A549 (cell line): ENCODE measurements around the gene COMMD3. TPM values are rescaled to one million over a fixed set of nuclear protein-coding genes. Genes with fewer than 3 reads are reported as not detected.

Experiments used
- ATAC-seq, 2 experiments: fragments of 200-7000 bp in 1 of 2; fragments of >200 bp in 1 of 2; cut with Nextera tagmentation in 1 of 2; cut with Tn5 transposase in 1 of 2; 3 replicates each; pipeline versions ENCODE4 v1.8.0 to v1.9.1; 2018 to 2020; ENCODE audit warnings: mild to moderate bottlenecking in 1 of 2, moderate library complexity in 1 of 2
- CTCF ChIA-PET: fragments of 300-600 bp; sonication (Branson Sonifier 250); formaldehyde crosslinking; extraction: SDS; loops from one replicate; lab custom pipeline; 2021; ENCODE audit warnings: antibody characterized with exemption, inconsistent platforms; lab: Yijun Ruan, JAX
- POLR2A ChIA-PET: fragments of 350-600 bp; formaldehyde crosslinking; extraction: SDS; loops from one replicate; lab custom pipeline; 2021; ENCODE audit warnings: antibody characterized with exemption, inconsistent platforms; lab: Yijun Ruan, JAX
- DNase-seq, 2 experiments: peaks; one replicate each; pipeline versions ENCODE4 v3.0.0 to v3.0.0-alpha.2; 2011 to 2016; ENCODE audit warnings: low read depth in 1 of 2, low spot score in 1 of 2
- FAIRE-seq: peaks from 2 replicates; lab custom pipeline; 2011; peaks lifted over from hg19 to GRCh38; lab: Jason Lieb, UNC
- H3K27ac ChIP-seq, 2 experiments: fragments of >200 bp; sonication (Bioruptor Twin); formaldehyde crosslinking; 3 replicates each; pipeline ENCODE4 v1.5.1; 2016 to 2017
- H3K4me1 ChIP-seq: fragments of >200 bp; sonication (Bioruptor Twin); formaldehyde crosslinking; 3 replicates; pipeline ENCODE4 v1.6.1; 2016
- H3K4me2 ChIP-seq: fragments of >200 bp; sonication (Bioruptor Twin); formaldehyde crosslinking; 3 replicates; pipeline ENCODE4 v1.6.1; 2016
- H3K4me3 ChIP-seq: fragments of >200 bp; sonication (Bioruptor Twin); formaldehyde crosslinking; 3 replicates; pipeline ENCODE4 v1.5.1; 2016
- H3K9me3 ChIP-seq: fragments of >200 bp; sonication (Bioruptor Twin); formaldehyde crosslinking; 3 replicates; pipeline ENCODE4 v1.6.1; 2016
- CBX2 ChIP-seq: fragments of 200-600 bp; sonication (generic); IDR thresholded peaks from 2 replicates; pipeline ENCODE4 v1.6.1; 2016; ENCODE audit warnings: low read depth, mild to moderate bottlenecking, borderline replicate concordance
- CBX8 ChIP-seq: fragments of 200-600 bp; sonication (generic); IDR thresholded peaks from 2 replicates; pipeline ENCODE4 v1.6.1; 2016
- CEBPB ChIP-seq, 2 experiments: fragments of >200 bp in 1 of 2; sonication (Bioruptor Twin) in 1 of 2; formaldehyde crosslinking in 1 of 2; IDR thresholded peaks; 2 replicates each; pipeline ENCODE4 v1.6.1; 2012 to 2016
- ESRRA ChIP-seq: fragments of 150-350 bp; IDR thresholded peaks from 2 replicates; pipeline ENCODE4 v1.6.1; 2014; ENCODE audit warnings: mild to moderate bottlenecking, low read length, borderline replicate concordance
- GATA3 ChIP-seq: IDR thresholded peaks from 2 replicates; pipeline ENCODE4 v1.6.1; 2012; ENCODE audit warnings: borderline replicate concordance
- HEYL ChIP-seq: fragments of 250-450 bp; sonication (Bioruptor Pico); IDR thresholded peaks from 2 replicates; pipeline ENCODE4 v1.8.0; 2021; ENCODE audit warnings: mild to moderate bottlenecking, moderate library complexity
- HOXA7 ChIP-seq: fragments of 250-450 bp; sonication (Bioruptor Pico); IDR thresholded peaks from 2 replicates; pipeline ENCODE4 v1.5.0; 2020; ENCODE audit warnings: mild to moderate bottlenecking, moderate library complexity
- HOXB13 ChIP-seq: fragments of 250-450 bp; sonication (Bioruptor Pico); IDR thresholded peaks from 2 replicates; pipeline ENCODE4 v1.5.0; 2020; ENCODE audit warnings: low read depth, mild to moderate bottlenecking, moderate library complexity
- JUNB ChIP-seq: fragments of >200 bp; sonication (Bioruptor Twin); formaldehyde crosslinking; IDR thresholded peaks from 2 replicates; pipeline ENCODE4 v1.6.1; 2016
- KDM1A ChIP-seq: fragments of 200-600 bp; sonication (generic); IDR thresholded peaks from 2 replicates; pipeline ENCODE4 v1.6.1; 2016; ENCODE audit warnings: low read depth, mild to moderate bottlenecking
- KDM5A ChIP-seq: fragments of 200-600 bp; sonication (generic); IDR thresholded peaks from 2 replicates; pipeline ENCODE4 v1.6.1; 2016; ENCODE audit warnings: antibody characterized with exemption, mild to moderate bottlenecking
- MAZ ChIP-seq: fragments of 150-350 bp; IDR thresholded peaks from 2 replicates; pipeline ENCODE4 v1.6.1; 2014; ENCODE audit warnings: antibody characterized with exemption, low read depth, low read length, borderline replicate concordance
- NPAS2 ChIP-seq: fragments of 250-450 bp; sonication (Bioruptor Pico); IDR thresholded peaks from 2 replicates; pipeline ENCODE4 v1.8.0; 2022; ENCODE audit warnings: mild to moderate bottlenecking, moderate library complexity, borderline replicate concordance
- PHF8 ChIP-seq: fragments of 200-600 bp; sonication (generic); IDR thresholded peaks from 2 replicates; pipeline ENCODE4 v1.6.1; 2016; ENCODE audit warnings: low read depth, mild to moderate bottlenecking, antibody characterized with exemption, moderate library complexity, borderline replicate concordance
- RNF2 ChIP-seq: fragments of 200-600 bp; sonication (generic); IDR thresholded peaks from 2 replicates; pipeline ENCODE4 v1.6.1; 2016; ENCODE audit warnings: low read depth, mild to moderate bottlenecking, antibody characterized with exemption, moderate library complexity, borderline replicate concordance
- TP53 ChIP-seq: fragments of 250-450 bp; sonication (Bioruptor Pico); IDR thresholded peaks from 2 replicates; pipeline ENCODE4 v1.5.0; 2021; ENCODE audit warnings: mild to moderate bottlenecking, moderate library complexity
- ZNF302 ChIP-seq: fragments of 250-450 bp; sonication (Bioruptor Pico); IDR thresholded peaks from 2 replicates; pipeline ENCODE4 v1.9.0; 2021; ENCODE audit warnings: inconsistent platforms, mild to moderate bottlenecking, moderate library complexity
- ZSCAN20 ChIP-seq: fragments of 250-450 bp; sonication (Bioruptor Pico); IDR thresholded peaks from 2 replicates; pipeline ENCODE4 v1.8.0; 2022; ENCODE audit warnings: mild to moderate bottlenecking, moderate library complexity
- WGBS: methylation state at CpG from one replicate; pipeline ENCODE4 v1.1.6; 2017; ENCODE audit errors: missing lambda C conversion rate; 5-methylcytosine and 5-hydroxymethylcytosine counted together
- polyA plus RNA-seq, 4 experiments: library from polyadenylated mRNA; depleted of rRNA in 3 of 4; stranded (reverse); fragments of >200 nt; fragmentation: RNase III in 1 of 4; extraction: RNeasy Plus Mini Kit Qiagen cat#74134 plus additional on column Dnase treatment in 1 of 4; gene quantifications; 2 replicates in 3 of 4; 3 replicates in 1 of 4; pipeline ENCODE4 v1.2.3, GENCODE V29; 2011 to 2017
- TF ChIP-seq, protein P1 (sequence below): fragments of >200 bp; sonication (Bioruptor Twin); formaldehyde crosslinking; IDR thresholded peaks from 2 replicates; pipeline ENCODE4 v1.6.1; 2016
- TF ChIP-seq, protein P2 (sequence below): IDR thresholded peaks from 2 replicates; pipeline ENCODE4 v1.6.1; 2012
- TF ChIP-seq, protein P3 (sequence below): IDR thresholded peaks from 2 replicates; pipeline ENCODE4 v1.6.1; 2012; ENCODE audit warnings: low read depth, borderline replicate concordance
- TF ChIP-seq, protein P4 (sequence below): fragments of >200 bp; sonication (Bioruptor Twin); formaldehyde crosslinking; IDR thresholded peaks from 3 replicates; pipeline ENCODE4 v1.6.1; 2016
- TF ChIP-seq, protein P5 (sequence below): fragments of 250-450 bp; sonication (Bioruptor Pico); IDR thresholded peaks from 2 replicates; pipeline ENCODE4 v1.5.0; 2021; ENCODE audit warnings: mild to moderate bottlenecking, moderate library complexity, borderline replicate concordance

Gene COMMD3
- polyA plus RNA-seq, 2 of the 4 experiments (the other 2 are of a cell fraction): 42.2 to 70.8 TPM

DNA sequence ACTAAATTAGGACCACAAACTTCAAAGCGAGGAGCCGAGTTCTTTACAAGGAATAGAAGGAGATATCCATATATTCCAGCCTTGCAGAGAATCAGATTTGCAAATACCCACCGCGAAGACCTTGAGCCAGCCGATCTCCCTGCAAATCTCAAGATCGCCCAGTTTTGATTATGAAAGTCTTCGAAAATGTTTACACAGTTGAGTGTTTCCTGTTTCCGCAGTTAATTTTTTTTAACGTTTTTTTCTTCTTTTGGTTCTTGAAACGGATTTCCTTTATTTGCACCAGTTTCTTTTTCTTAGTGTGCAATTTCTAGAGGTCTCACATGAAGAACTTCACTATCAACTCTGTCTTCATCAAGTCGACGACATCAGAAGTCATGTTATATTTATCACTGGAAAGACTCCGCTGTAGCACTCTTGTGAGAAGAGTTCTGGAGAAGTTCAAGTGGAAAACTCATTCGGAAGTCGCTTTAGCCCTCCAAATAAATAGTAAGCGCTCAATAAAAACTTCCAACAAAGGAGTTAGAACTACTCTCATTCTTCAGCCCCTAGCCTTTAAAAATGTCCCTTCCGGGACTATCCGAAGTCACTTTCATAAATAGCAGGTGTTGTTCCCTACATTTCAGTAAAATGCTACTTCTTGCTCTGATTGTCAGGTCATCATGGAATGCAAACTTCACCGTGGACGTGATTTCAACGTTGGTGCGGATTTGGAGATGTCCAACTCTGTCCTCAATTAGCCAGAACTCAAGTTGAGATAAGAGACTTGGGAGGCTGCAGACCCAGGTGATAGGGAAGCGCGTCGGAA, 17.2 kb downstream of the COMMD3 start:
- ChIA-PET POLR2A (no interaction called here), CTCF (no interaction called here)
- 91% methylated on average over 25 of the region's 25 CpGs for WGBS
- no peak overlapping the region for H3K4me2 ChIP-seq
- no peak overlapping the region for H3K27ac ChIP-seq
- H3K4me1 ChIP-seq: 0 out of 3 replicates have a peak, but pooled peaks cover 8% of the 10 kb centered on the region
- no peaks in the 10 kb centered on the region for H3K9me3 ChIP-seq
- ATAC-seq (no peak), DNase-seq (no peak), FAIRE-seq (no peak)
- TF ChIP-seq, protein P1, sequence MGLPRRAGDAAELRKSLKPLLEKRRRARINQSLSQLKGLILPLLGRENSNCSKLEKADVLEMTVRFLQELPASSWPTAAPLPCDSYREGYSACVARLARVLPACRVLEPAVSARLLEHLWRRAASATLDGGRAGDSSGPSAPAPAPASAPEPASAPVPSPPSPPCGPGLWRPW: no peak
- TF ChIP-seq HOXA7 (CRISPR knock-in tag) (no peak), CBX2 (no peak), KDM1A (no peak), ESRRA (no peak), ZSCAN20 (CRISPR knock-in tag) (no peak), HOXB13 (CRISPR knock-in tag) (no peak)
- TF ChIP-seq, protein P2, sequence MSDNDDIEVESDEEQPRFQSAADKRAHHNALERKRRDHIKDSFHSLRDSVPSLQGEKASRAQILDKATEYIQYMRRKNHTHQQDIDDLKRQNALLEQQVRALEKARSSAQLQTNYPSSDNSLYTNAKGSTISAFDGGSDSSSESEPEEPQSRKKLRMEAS: no peak
- TF ChIP-seq, protein P3, sequence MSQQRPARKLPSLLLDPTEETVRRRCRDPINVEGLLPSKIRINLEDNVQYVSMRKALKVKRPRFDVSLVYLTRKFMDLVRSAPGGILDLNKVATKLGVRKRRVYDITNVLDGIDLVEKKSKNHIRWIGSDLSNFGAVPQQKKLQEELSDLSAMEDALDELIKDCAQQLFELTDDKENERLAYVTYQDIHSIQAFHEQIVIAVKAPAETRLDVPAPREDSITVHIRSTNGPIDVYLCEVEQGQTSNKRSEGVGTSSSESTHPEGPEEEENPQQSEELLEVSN: no peak
- H3K4me3 ChIP-seq: no peak overlapping the region

DNA sequence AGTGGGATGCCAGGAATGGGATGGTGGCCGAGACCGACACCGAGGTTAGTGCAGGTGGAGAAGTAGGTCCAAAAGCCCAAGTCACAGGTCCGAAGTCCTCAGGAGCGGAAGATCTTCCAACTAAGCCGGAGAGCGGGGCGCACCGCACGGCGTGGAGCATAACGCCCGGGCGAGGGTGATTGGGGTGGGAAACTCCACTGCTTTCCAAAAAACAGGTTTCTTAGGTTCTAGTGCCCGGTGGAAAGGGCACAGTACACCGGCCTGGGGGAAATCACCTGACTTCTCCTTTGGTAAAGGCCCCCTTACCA, 17.7 kb downstream of the COMMD3 start:
- Histone ChIP-seq H3K27ac (no peak overlapping the region), H3K9me3 (no peaks in the 10 kb centered on the region), H3K4me1 (0 out of 3 replicates have a peak, but pooled peaks cover 8% of the 10 kb centered on the region), H3K4me3 (no peak overlapping the region), H3K4me2 (no peak overlapping the region)
- DNase-seq (no peak), ATAC-seq (no peak), FAIRE-seq (no peak)
- TF ChIP-seq, protein P4, sequence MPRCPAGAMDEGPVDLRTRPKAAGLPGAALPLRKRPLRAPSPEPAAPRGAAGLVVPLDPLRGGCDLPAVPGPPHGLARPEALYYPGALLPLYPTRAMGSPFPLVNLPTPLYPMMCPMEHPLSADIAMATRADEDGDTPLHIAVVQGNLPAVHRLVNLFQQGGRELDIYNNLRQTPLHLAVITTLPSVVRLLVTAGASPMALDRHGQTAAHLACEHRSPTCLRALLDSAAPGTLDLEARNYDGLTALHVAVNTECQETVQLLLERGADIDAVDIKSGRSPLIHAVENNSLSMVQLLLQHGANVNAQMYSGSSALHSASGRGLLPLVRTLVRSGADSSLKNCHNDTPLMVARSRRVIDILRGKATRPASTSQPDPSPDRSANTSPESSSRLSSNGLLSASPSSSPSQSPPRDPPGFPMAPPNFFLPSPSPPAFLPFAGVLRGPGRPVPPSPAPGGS: no peak
- TF ChIP-seq, protein P5, sequence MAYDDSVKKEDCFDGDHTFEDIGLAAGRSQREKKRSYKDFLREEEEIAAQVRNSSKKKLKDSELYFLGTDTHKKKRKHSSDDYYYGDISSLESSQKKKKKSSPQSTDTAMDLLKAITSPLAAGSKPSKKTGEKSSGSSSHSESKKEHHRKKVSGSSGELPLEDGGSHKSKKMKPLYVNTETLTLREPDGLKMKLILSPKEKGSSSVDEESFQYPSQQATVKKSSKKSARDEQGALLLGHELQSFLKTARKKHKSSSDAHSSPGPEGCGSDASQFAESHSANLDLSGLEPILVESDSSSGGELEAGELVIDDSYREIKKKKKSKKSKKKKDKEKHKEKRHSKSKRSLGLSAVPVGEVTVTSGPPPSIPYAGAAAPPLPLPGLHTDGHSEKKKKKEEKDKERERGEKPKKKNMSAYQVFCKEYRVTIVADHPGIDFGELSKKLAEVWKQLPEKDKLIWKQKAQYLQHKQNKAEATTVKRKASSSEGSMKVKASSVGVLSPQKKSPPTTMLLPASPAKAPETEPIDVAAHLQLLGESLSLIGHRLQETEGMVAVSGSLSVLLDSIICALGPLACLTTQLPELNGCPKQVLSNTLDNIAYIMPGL: no peak
- TF ChIP-seq NPAS2 (no peak), RNF2 (no peak), CBX2 (no peak), JUNB (no peak), GATA3 (no peak), KDM5A (no peak), CEBPB (IDR thresholded peaks at IDR 0.05) (no peak), MAZ (no peak), TP53 (no peak), HEYL (CRISPR knock-in tag) (no peak), PHF8 (no peak), ZNF302 (CRISPR knock-in tag) (no peak), CBX8 (no peak)
- TF ChIP-seq, protein P3: no peak
- ChIA-PET CTCF (no interaction called here), POLR2A (no interaction called here)
- 96% methylated on average over 16 of the region's 16 CpGs for WGBS
